ENCODE measurements around the gene COL4A2.

The COL4A2 gene

GRCh38 chr13:110433014-110433413 lies 125.9 kb downstream of the COL4A2 start:
- DNase-seq (ENCODE audit: low read depth in 1 of 2, low spot score in 1 of 2): no peak

GRCh38 chr13:110434629-110435028 lies 127.5 kb downstream of the COL4A2 start:
- DNase-seq (ENCODE audit: low read depth in 1 of 2, low spot score in 1 of 2): no peak

GRCh38 chr13:110435331-110435730 lies 128.2 kb downstream of the COL4A2 start:
- DNase-seq (ENCODE audit: low read depth in 1 of 2, low spot score in 1 of 2): no peak

GRCh38 chr13:110436276-110436675 lies 129.2 kb downstream of the COL4A2 start:
- DNase-seq (ENCODE audit: low read depth in 1 of 2, low spot score in 1 of 2): no peak

DNA sequence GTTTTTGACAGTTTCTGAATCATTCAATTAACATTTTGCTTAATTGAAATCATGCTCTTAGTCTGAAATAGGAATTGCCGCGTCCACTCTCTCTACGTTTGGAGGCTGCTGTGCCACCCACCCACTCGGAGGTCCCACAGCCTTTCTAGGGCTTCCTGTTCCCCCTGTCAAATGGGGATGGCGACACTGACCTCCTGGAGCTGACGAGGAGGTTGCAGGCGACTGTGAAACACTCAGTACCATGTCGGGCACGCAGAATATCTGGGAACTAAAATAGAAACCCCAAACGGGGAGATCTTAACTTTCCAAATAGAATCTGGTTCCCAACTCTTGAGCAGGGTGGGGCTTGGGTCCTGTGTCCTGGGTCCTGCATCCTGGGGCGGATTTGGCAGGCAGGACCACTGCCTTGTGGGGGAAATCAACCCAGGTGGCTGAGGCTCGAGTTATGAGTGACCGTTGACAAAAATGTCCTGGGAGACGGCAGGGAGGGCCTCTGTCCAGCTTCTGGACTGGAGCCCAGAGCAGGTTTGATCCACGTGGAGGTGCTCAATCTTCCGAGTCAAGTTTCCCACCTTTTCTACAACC lies 129.8 kb downstream of the COL4A2 start:
- DNase-seq (ENCODE audit: low read depth in 1 of 2, low spot score in 1 of 2): no peak

DNA sequence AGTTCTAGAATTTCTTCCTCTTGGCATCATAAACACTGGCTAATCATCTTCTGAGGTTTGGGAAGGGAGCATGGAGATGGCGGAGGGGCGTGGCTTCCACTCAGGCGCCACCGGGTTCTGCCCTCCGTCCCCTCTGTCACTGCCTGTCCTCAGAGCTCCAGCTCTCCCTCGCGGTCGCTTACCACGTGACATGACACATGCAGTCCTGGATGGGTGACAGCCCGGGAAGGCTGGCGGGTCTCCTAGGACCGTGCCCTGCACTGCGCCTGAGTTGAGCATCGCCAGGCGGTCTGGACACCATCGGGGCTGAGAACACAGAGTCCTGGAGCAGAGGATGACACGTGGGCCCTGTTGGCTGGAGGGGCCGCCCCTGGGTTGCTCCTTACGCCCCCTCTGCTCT lies 131.1 kb downstream of the COL4A2 start:
- no peak for DNase-seq (ENCODE audit: low read depth in 1 of 2, low spot score in 1 of 2)

GRCh38 chr13:110438776-110439175 lies 131.7 kb downstream of the COL4A2 start:
- DNase-seq (ENCODE audit: low read depth in 1 of 2, low spot score in 1 of 2): no peak

- DNase-seq (ENCODE audit: low read depth in 1 of 2, low spot score in 1 of 2): no peak
These were observed 134.1 kb downstream of the COL4A2 start for GRCh38 chr13:110440946-110441731.

- DNase-seq (ENCODE audit: low read depth in 1 of 2, low spot score in 1 of 2): no peak
These were observed 136.0 kb downstream of the COL4A2 start for GRCh38 chr13:110442930-110443621.

GRCh38 chr13:110443622-110444225 lies 136.6 kb downstream of the COL4A2 start:
- no peak for DNase-seq (ENCODE audit: low read depth in 1 of 2, low spot score in 1 of 2)

- DNase-seq (ENCODE audit: low read depth in 1 of 2, low spot score in 1 of 2): no peak
These were observed 137.2 kb downstream of the COL4A2 start for GRCh38 chr13:110444226-110444653.

GRCh38 chr13:110445183-110445582 lies 138.1 kb downstream of the COL4A2 start:
- DNase-seq (ENCODE audit: low read depth in 1 of 2, low spot score in 1 of 2): no peak

DNA sequence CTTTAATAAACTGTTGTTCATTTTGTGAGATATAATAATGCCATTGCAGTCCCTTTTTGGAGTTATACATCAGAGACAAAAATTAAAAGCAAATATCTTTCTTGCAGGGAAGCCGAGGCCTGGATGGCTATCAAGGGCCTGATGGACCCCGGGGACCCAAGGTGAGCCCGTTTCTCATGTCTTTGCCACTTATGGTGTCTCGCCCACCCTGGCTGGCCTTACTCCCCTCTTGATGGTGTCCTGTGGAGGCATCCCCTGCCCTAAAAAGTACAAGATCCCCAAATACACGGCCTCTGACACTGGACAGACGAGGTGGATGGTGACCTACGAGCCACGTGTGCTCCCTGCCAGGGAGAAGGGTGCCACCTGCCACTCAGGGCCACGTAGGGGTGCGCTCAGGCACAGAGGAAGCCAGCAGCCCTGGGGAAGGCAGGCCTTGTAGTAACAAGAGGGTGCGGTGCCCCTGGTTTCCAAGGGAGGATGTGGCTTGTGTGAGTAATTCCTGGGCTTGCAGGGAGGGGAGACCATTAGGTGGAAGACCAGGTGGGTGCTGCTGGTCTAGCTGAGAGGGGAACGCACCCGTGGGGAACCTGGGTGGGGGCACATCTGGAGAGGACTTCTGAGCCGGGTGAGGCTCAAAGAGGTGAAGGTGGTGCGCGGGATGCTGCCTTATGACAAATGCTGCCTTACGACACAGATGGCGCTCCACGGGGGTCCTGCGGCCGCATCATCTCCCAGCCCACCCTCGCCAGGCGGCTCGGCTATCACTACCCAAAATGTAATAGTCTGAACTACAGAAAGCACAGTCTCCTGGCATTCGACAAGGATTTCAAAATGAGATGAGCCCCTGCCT lies 138.9 kb downstream of the COL4A2 start:
- DNase-seq (ENCODE audit: low read depth in 1 of 2, low spot score in 1 of 2): no peak

DNA sequence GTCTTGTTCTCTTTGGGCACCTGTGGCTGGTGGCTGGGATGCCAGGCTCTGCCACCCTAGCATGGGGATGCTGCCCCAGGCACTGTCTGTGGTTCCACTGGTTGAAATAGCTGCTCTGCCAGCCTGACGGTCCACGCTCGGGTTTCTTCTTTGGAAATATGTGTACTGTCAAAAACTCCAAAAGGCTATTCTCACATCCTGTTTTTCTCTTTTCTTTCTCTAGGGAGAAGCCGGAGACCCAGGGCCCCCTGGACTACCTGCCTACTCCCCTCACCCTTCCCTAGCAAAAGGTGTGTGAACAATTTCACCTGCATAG lies 139.4 kb downstream of the COL4A2 start:
- no peak for DNase-seq (ENCODE audit: low read depth in 1 of 2, low spot score in 1 of 2)

DNA sequence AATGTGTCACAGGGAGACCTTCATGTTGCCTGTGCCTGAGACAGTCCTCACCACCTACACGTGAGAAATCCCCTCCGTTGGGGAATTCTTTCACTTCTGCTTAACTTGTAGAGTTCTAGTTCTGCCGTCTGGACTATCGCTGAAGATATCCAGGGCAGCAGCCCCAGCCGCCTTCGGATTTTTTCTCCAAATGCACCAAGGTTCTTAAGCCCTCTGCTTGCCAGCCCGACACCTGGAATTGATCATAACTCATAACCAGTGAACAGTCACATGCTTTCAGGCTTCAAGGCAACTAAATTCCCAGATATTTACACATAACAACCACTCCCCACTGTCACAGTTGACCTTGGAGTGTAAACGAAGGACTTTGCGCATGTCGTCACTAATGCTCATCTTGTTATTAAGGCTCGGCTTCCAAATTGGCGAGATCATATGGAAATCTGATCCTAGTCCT lies 140.0 kb downstream of the COL4A2 start:
- no peak for DNase-seq (ENCODE audit: low read depth in 1 of 2, low spot score in 1 of 2)

- DNase-seq (ENCODE audit: low read depth in 1 of 2, low spot score in 1 of 2): no peak
These were observed 140.7 kb downstream of the COL4A2 start for GRCh38 chr13:110447801-110448200.

DNA sequence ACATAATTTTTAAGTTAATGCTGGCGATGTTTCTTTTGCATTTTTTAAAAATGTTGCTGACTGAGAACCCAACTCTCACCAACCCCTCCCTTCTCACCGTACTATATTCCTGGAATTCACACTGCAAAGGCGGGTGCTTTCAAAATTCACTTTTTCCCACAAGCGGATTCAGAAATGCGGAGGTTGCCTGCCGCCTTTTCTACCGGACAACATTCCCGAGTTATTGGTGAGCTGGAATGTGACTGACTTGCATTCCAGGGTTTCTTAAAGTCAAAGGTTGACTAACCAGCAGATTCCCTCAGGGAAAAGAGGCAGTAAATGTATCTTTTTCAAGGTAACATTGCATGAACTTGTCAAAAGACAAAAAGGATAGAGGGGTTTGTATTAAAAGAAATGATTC lies 141.1 kb downstream of the COL4A2 start:
- DNase-seq (ENCODE audit: low read depth in 1 of 2, low spot score in 1 of 2): no peak

DNA sequence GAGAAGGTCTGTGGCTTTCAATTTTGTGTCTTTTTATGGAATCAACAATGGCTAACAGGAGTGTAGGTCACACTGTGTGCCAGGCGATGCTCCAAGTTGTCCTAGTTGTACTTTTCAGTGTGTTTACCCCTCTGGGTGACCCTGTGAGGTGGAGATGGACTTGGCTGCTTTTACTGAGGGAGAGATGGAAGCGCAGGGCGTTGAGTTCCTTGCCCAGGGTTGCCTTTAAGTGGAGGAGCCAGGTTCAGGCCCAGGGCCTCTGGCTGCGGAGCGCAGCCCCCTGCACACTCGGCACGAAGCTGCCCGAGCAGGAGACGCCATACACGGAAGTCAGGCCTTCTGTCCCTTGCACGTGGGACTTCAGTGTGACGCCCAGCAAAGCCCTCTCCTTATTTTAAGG lies 141.6 kb downstream of the COL4A2 start:
- no peak for DNase-seq (ENCODE audit: low read depth in 1 of 2, low spot score in 1 of 2)

DNA sequence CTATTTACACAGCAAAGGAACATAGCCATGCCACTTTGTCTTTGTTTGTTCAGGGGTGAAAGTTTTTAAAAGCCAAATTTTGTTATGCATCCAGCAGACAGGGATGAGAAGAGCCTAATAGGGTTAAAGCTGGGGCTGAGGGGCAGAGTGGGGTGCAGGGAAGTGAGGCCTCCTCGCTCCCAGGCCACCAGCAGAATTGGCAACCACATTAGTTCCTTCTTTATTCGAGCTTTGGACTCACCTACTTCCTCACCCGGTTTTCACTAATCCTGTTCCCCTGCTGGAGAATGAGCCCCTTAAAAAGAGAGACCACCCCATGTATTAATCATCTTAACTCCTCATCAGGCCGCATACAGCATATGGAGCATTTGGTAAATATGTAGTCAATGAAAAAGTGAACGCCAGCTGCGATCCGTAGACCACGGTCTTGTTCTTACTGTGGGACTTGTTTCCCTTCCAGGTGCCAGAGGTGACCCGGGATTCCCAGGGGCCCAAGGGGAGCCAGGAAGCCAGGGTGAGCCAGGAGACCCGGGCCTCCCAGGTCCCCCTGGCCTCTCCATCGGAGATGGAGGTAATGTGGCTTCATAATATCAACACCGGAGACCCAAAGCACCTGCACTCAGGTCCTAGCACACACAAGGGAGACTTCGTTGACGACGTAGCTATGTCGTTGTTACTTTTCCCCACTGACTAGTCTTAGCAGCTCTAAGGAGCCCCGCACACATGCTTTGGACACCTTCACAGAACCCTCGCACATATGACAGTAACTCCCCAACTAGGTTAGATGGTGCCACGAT lies 142.3 kb downstream of the COL4A2 start:
- DNase-seq (ENCODE audit: low read depth in 1 of 2, low spot score in 1 of 2): no peak
